ENCODE measurements around the gene RETREG2. TPM values are rescaled to one million over a fixed set of nuclear protein-coding genes. Genes with fewer than 3 reads are reported as not detected.
"Not testable (repeated sequence)": the region's sequence is repeated elsewhere in the genome, so short reads cannot be mapped to it uniquely, and the experiment has no call there.

RETREG2 gene
- total RNA-seq, 4 donors from 2014 or later: 49.8 to 63.7 (median 57.6) TPM

GRCh38 chr2:219186754-219187456 is 8.8 kb downstream of the RETREG2 start:
- Histone ChIP-seq H3K27me3 (no peaks in the 10 kb centered on the region), H3K4me1 (no peaks in the 10 kb centered on the region), H3K4me3 (no peak overlapping the region), H3K27ac (no peak overlapping the region), H3K36me3 (peaks cover 0 to 42% of the 10 kb centered on the region in 2 donors), H3K9me3 (no peaks in the 10 kb centered on the region)
- ATAC-seq: no peak
- 89 to 90% methylated on average over 1 to 7 of the region's 7 CpGs for WGBS, 2 donors (ENCODE audit: low coverage in 1 of 2)
- no peak for TF ChIP-seq POLR2AphosphoS5 (IDR thresholded peaks at IDR 0.05)
- no peak for TF ChIP-seq EP300 (IDR thresholded peaks at IDR 0.05)
- no peak for TF ChIP-seq CTCF (IDR thresholded peaks at IDR 0.05)
- TF ChIP-seq POLR2A (IDR thresholded peaks at IDR 0.05): no peak

GRCh38 chr2:219197388-219197787 is 19.3 kb downstream of the RETREG2 start:
- H3K9me3 ChIP-seq: no peaks in the 10 kb centered on the region
- no peak overlapping the region for H3K4me3 ChIP-seq
- TF ChIP-seq POLR2A (IDR thresholded peaks at IDR 0.05) (no peak), CTCF (IDR thresholded peaks at IDR 0.05) (no peak), POLR2AphosphoS5 (IDR thresholded peaks at IDR 0.05) (no peak), EP300 (IDR thresholded peaks at IDR 0.05) (no peak)
- peaks cover 18% of the 10 kb centered on the region for H3K27me3 ChIP-seq
- H3K36me3 ChIP-seq: no peaks in the 10 kb centered on the region
- no peak overlapping the region for H3K27ac ChIP-seq
- no peak for ATAC-seq
- H3K4me1 ChIP-seq: no peaks in the 10 kb centered on the region
- no CpG with 5 or more reads among the region's 1 CpG for WGBS, 2 donors (ENCODE audit: low coverage in 1 of 2)

GRCh38 chr2:219198974-219199373 is 20.9 kb downstream of the RETREG2 start:
- no peaks in the 10 kb centered on the region for H3K36me3 ChIP-seq
- H3K27me3 ChIP-seq: peaks cover 18% of the 10 kb centered on the region
- H3K4me3 ChIP-seq: no peak overlapping the region
- WGBS, 2 donors (ENCODE audit: low coverage in 1 of 2): 60 to 64% methylated on average over 4 of the region's 5 CpGs
- no peak overlapping the region for H3K27ac ChIP-seq
- no peaks in the 10 kb centered on the region for H3K4me1 ChIP-seq
- no peak for ATAC-seq
- TF ChIP-seq CTCF (IDR thresholded peaks at IDR 0.05): no peak
- no peak for TF ChIP-seq POLR2A (IDR thresholded peaks at IDR 0.05)
- TF ChIP-seq EP300 (IDR thresholded peaks at IDR 0.05): no peak
- TF ChIP-seq POLR2AphosphoS5 (IDR thresholded peaks at IDR 0.05): no peak
- no peaks in the 10 kb centered on the region for H3K9me3 ChIP-seq

GRCh38 chr2:219199470-219200211 is 21.6 kb downstream of the RETREG2 start:
- peaks cover 18% of the 10 kb centered on the region for H3K27me3 ChIP-seq
- no peak for TF ChIP-seq POLR2A (IDR thresholded peaks at IDR 0.05)
- no peak for TF ChIP-seq EP300 (IDR thresholded peaks at IDR 0.05)
- TF ChIP-seq CTCF (IDR thresholded peaks at IDR 0.05): no peak
- TF ChIP-seq POLR2AphosphoS5 (IDR thresholded peaks at IDR 0.05): no peak
- no peaks in the 10 kb centered on the region for H3K4me1 ChIP-seq
- no peak overlapping the region for H3K4me3 ChIP-seq
- H3K36me3 ChIP-seq: no peaks in the 10 kb centered on the region
- ATAC-seq: no peak
- no peaks in the 10 kb centered on the region for H3K9me3 ChIP-seq
- 68 to 71% methylated on average over 4 to 7 of the region's 12 CpGs for WGBS, 2 donors (ENCODE audit: low coverage in 1 of 2)
- no peak overlapping the region for H3K27ac ChIP-seq

GRCh38 chr2:219200502-219201326 is 22.6 kb downstream of the RETREG2 start:
- H3K27me3 ChIP-seq: peaks cover 18% of the 10 kb centered on the region
- not testable (repeated sequence) for H3K36me3 ChIP-seq, H3K9me3 ChIP-seq, ATAC-seq, H3K27ac ChIP-seq, H3K4me3 ChIP-seq, H3K4me1 ChIP-seq
- WGBS, 2 donors (ENCODE audit: low coverage in 1 of 2): 62 to 85% methylated on average over 13 to 16 of the region's 26 CpGs

GRCh38 chr2:219201331-219201730 is 23.3 kb downstream of the RETREG2 start:
- H3K4me1 ChIP-seq, H3K36me3 ChIP-seq, ATAC-seq, H3K9me3 ChIP-seq, H3K27ac ChIP-seq, H3K4me3 ChIP-seq: not testable (repeated sequence)
- no CpG with 5 or more reads among the region's 21 CpGs for WGBS, 2 donors (ENCODE audit: low coverage in 1 of 2)
- peaks cover 18% of the 10 kb centered on the region for H3K27me3 ChIP-seq
